GM12878 (cell line): ENCODE data around the gene F10. TPM values are rescaled to one million over a fixed set of nuclear protein-coding genes. Genes with fewer than 3 reads are reported as not detected.

Experiments
- ATAC-seq: fragments of 200-7000 bp; cut with Tn5 transposase; 3 replicates; pipeline ENCODE4 v1.9.1; 2020; ENCODE audit warnings: mild to moderate bottlenecking, moderate library complexity
- BruUV-seq: library from RNA; stranded (reverse); fragments of 400-500 nt; replicated peaks from 2 replicates; lab custom pipeline; 2021; lab: Mats Ljungman, UMichigan
- CTCF ChIA-PET: fragments of 300-600 bp; sonication (Branson Sonifier 250); formaldehyde crosslinking; extraction: SDS; loops from one replicate; lab custom pipeline; 2021; ENCODE audit warnings: inconsistent platforms; lab: Yijun Ruan, JAX
- POLR2A ChIA-PET: fragments of 350-600 bp; formaldehyde crosslinking; extraction: SDS; loops from one replicate; lab custom pipeline; 2021; ENCODE audit warnings: inconsistent platforms; lab: Charles Lee
- RAD21 ChIA-PET: fragments of 300-600 bp; sonication (Branson Sonifier 250); formaldehyde crosslinking; loops from one replicate; lab custom pipeline; 2023; ENCODE audit warnings: antibody characterized with exemption; ENCODE audit not compliant: unreplicated experiment; lab: Charles Lee
- SMC1A ChIA-PET: fragments of 300-600 bp; sonication (Branson Sonifier 250); formaldehyde crosslinking; loops from one replicate; lab custom pipeline; 2023; ENCODE audit not compliant: unreplicated experiment, uncharacterized antibody; lab: Charles Lee
- DNase-seq: peaks from one replicate; pipeline ENCODE4 v3.0.0-alpha.2; 2011; ENCODE audit warnings: low read depth, low spot score
- FAIRE-seq: peaks from 3 replicates; lab custom pipeline; 2011; peaks lifted over from hg19 to GRCh38; lab: Jason Lieb, UNC
- H2AFZ ChIP-seq: 2 replicates; pipeline ENCODE4 v1.6.0; 2011; ENCODE audit warnings: low read depth, low read length, control low read depth; ENCODE audit not compliant: control insufficient read depth
- H3K27ac ChIP-seq: 2 replicates; pipeline ENCODE4 v1.5.1; 2011; ENCODE audit warnings: control low read depth; ENCODE audit not compliant: control insufficient read depth, insufficient read depth
- H3K27me3 ChIP-seq, 2 experiments: replicated peaks in 1 of 2; 2 replicates each; pipeline versions ENCODE4 v1.6.0 to v1.6.1; 2011; ENCODE audit warnings: low read length in 1 of 2; ENCODE audit not compliant: control insufficient read depth in 2 of 2, insufficient read depth in 2 of 2
- H3K36me3 ChIP-seq, 2 experiments: 2 replicates each; pipeline ENCODE4 v1.5.1; 2011; ENCODE audit warnings: low read length in 1 of 2; ENCODE audit not compliant: control insufficient read depth in 2 of 2, insufficient read depth in 2 of 2
- H3K4me1 ChIP-seq: 2 replicates; pipeline ENCODE4 v1.6.1; 2011; ENCODE audit warnings: mild to moderate bottlenecking, low read length, moderate library complexity, mixed read lengths; ENCODE audit not compliant: control insufficient read depth, insufficient read depth
- H3K4me2 ChIP-seq: 2 replicates; pipeline ENCODE4 v1.6.0; 2011; ENCODE audit warnings: control low read depth; ENCODE audit not compliant: control insufficient read depth, insufficient read depth
- H3K4me3 ChIP-seq: fragments of 200-600 bp; sonication (generic); 2 replicates; pipeline ENCODE4 v1.5.1; 2016
- H3K79me2 ChIP-seq: 2 replicates; pipeline ENCODE4 v1.6.0; 2011; ENCODE audit warnings: low read length; ENCODE audit not compliant: control insufficient read depth, insufficient read depth
- H3K9ac ChIP-seq: 2 replicates; pipeline ENCODE4 v1.8.0; 2011; ENCODE audit warnings: low read length, control low read depth, mixed read lengths; ENCODE audit not compliant: control insufficient read depth, insufficient read depth
- H3K9me3 ChIP-seq: replicated peaks from 3 replicates; pipeline ENCODE4 v1.5.1; 2011; ENCODE audit warnings: mild to moderate bottlenecking, low read length; ENCODE audit not compliant: control insufficient read depth, insufficient read depth
- H4K20me1 ChIP-seq: 2 replicates; pipeline ENCODE4 v1.6.0; 2011; ENCODE audit not compliant: control insufficient read depth, insufficient read depth
- BCL11A ChIP-seq: IDR thresholded peaks from 2 replicates; pipeline ENCODE4 v1.6.1; 2011; ENCODE audit warnings: low read depth, low read length
- DPF2 ChIP-seq: fragments of 450-650 bp; IDR thresholded peaks from 2 replicates; pipeline ENCODE4 v1.6.1; 2017; ENCODE audit warnings: mild to moderate bottlenecking
- IRF3 ChIP-seq: fragments of 450-650 bp; IDR thresholded peaks from 2 replicates; pipeline ENCODE4 v1.6.1; 2014; ENCODE audit warnings: mild to moderate bottlenecking
- MTA2 ChIP-seq: fragments of 450-650 bp; IDR thresholded peaks from 2 replicates; pipeline ENCODE4 v1.6.1; 2016; ENCODE audit warnings: low read depth, mild to moderate bottlenecking, moderate library complexity
- RBBP5 ChIP-seq: fragments of 200-600 bp; sonication (generic); conservative IDR thresholded peaks from 2 replicates; pipeline ENCODE4 v1.6.1; 2016
- SIN3A ChIP-seq: IDR thresholded peaks from 2 replicates; pipeline ENCODE4 v1.6.1; 2012; ENCODE audit warnings: low read depth, low read length, improper control_type of control experiment
- SRF ChIP-seq, 2 experiments: IDR thresholded peaks; 2 replicates each; pipeline ENCODE4 v1.6.1; 2011; ENCODE audit warnings: low read depth in 2 of 2, low read length in 2 of 2, mild to moderate bottlenecking in 1 of 2, moderate library complexity in 1 of 2
- SUPT20H ChIP-seq: IDR thresholded peaks from 2 replicates; pipeline ENCODE4 v1.6.1; 2011; ENCODE audit warnings: low read depth, mild to moderate bottlenecking, low read length, moderate library complexity, borderline replicate concordance; ENCODE audit not compliant: control insufficient read depth
- TCF12 ChIP-seq: IDR thresholded peaks from 2 replicates; pipeline ENCODE4 v1.6.1; 2011; ENCODE audit warnings: low read depth, mild to moderate bottlenecking, low read length
- WGBS: methylation state at CpG from one replicate; pipeline ENCODE4 v1.1.6; 2016; ENCODE audit warnings: low lambda C conversion rate; ENCODE audit not compliant: insufficient replicate concordance, insufficient coverage; ENCODE audit errors: missing lambda C conversion rate; 5-methylcytosine and 5-hydroxymethylcytosine counted together
- in situ Hi-C: fragments of 300-500 bp; cut with MboI; formaldehyde crosslinking; loops from 9 replicates; pipeline ENCODE4 v1.14.3; 2018; ENCODE audit warnings: mixed read lengths
- intact Hi-C: fragments of 100-400 bp; cut with micrococcal nuclease; formaldehyde crosslinking; loops from one replicate; pipeline ENCODE4 v1.14.2; 2022; ENCODE audit not compliant: unreplicated experiment
- polyA plus RNA-seq, 11 experiments: library from polyadenylated mRNA; depleted of rRNA in 4 of 11; unstranded in 6 of 11; stranded (reverse) in 5 of 11; fragments of >200 nt; fragmentation: Nextera tagmentation in 4 of 11; fragmentation: Illumina TruSeq in 1 of 11; extraction: Ambion mirVana in 4 of 11; extraction: Trizol in 1 of 11; gene quantifications; 1 replicate in 1 of 11; 2 replicates in 10 of 11; pipeline versions ENCODE4 v1.2.1 to v1.2.3, GENCODE V29; 2011 to 2016; ENCODE audit warnings: inconsistent platforms in 2 of 11, missing spikeins in 2 of 11, low read depth in 1 of 11
- total RNA-seq, 4 experiments: library from RNA; depleted of rRNA in 3 of 4; stranded (reverse); fragments of >200 nt in 3 of 4; fragmentation: Illumina TruSeq in 1 of 4; extraction: Trizol in 1 of 4; gene quantifications; 2 replicates each; pipeline versions ENCODE4 v1.2.1 to v1.2.3, GENCODE V29; 2013 to 2021
- TF ChIP-seq, protein P1 (sequence below): fragments of 450-650 bp; IDR thresholded peaks from 2 replicates; pipeline ENCODE4 v1.6.1; 2016; ENCODE audit warnings: mild to moderate bottlenecking

F10 gene
- total and polyA plus RNA-seq, 10 of the 15 experiments (the other 5 are each of a cell fraction or from before 2014, with no cell fraction given) = not detected

- no peak overlapping the region for H3K27ac ChIP-seq
- no peaks in the 10 kb centered on the region for H3K79me2 ChIP-seq
- SMC1A ChIA-PET = no interaction called here
- no peak overlapping the region for H3K4me2 ChIP-seq
- H3K9ac ChIP-seq = no peak overlapping the region
- no peaks in the 10 kb centered on the region for H3K9me3 ChIP-seq
- H3K36me3 ChIP-seq = no peaks in the 10 kb centered on the region
- no TSS peak for BruUV-seq
- RAD21 ChIA-PET = no interaction called here
- H4K20me1 ChIP-seq = no peaks in the 10 kb centered on the region
- no peaks in the 10 kb centered on the region for H3K27me3 ChIP-seq
- H3K4me3 ChIP-seq = no peak overlapping the region
- H2AFZ ChIP-seq = no peak overlapping the region
- intact Hi-C loops = no loop called here
- no peaks in the 10 kb centered on the region for H3K4me1 ChIP-seq
- CTCF ChIA-PET = no interaction called here
- no peak for TF ChIP-seq SUPT20H
- no peak for TF ChIP-seq IRF3
- TF ChIP-seq DPF2 = no peak
- POLR2A ChIA-PET = no interaction called here
- ATAC-seq (no peak), DNase-seq (no peak), FAIRE-seq (no peak)
- WGBS = 37% methylated on average over 17 of the region's 18 CpGs
- in situ Hi-C loops = no loop called here
Observed at GRCh38 chr13:113080361-113080831, 42.2 kb upstream of the F10 start.

- RAD21 ChIA-PET = no interaction called here
- TF ChIP-seq SIN3A (no peak), BCL11A (no peak), MTA2 (no peak), TCF12 (no peak), SRF (IDR thresholded peaks at IDR 0.05; ENCODE audit: low read depth in 2 of 2, low read length in 2 of 2) (no peak), RBBP5 (no peak)
- TF ChIP-seq, protein P1, sequence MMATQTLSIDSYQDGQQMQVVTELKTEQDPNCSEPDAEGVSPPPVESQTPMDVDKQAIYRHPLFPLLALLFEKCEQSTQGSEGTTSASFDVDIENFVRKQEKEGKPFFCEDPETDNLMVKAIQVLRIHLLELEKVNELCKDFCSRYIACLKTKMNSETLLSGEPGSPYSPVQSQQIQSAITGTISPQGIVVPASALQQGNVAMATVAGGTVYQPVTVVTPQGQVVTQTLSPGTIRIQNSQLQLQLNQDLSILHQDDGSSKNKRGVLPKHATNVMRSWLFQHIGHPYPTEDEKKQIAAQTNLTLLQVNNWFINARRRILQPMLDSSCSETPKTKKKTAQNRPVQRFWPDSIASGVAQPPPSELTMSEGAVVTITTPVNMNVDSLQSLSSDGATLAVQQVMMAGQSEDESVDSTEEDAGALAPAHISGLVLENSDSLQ = no peak
- TF ChIP-seq, all 136 proteins: peak for 0
- Histone ChIP-seq H3K4me1 (no peaks in the 10 kb centered on the region), H3K9ac (no peak overlapping the region), H2AFZ (no peak overlapping the region), H4K20me1 (no peaks in the 10 kb centered on the region), H3K4me3 (no peak overlapping the region), H3K36me3 (no peaks in the 10 kb centered on the region), H3K27me3 (no peaks in the 10 kb centered on the region), H3K79me2 (no peaks in the 10 kb centered on the region), H3K27ac (no peak overlapping the region), H3K9me3 (no peaks in the 10 kb centered on the region), H3K4me2 (no peak overlapping the region)
- no peak for ATAC-seq
- ChIA-PET CTCF (no interaction called here), SMC1A (no interaction called here), POLR2A (no interaction called here)
- BruUV-seq = no TSS peak
- intact Hi-C loops = no loop called here
- in situ Hi-C loops = no loop called here
- 41% methylated on average over 25 of the region's 25 CpGs for WGBS
- no peak for FAIRE-seq
- no peak for DNase-seq
Observed at GRCh38 chr13:113080901-113081521, 41.6 kb upstream of the F10 start.
